Activated CD4-positive, alpha-beta T cell treated with anti-CD3 and anti-CD28 coated beads, Interleukin-2, amount 50 U/mL, for 48 hours (primary cell): Measurements from ENCODE around the gene MICOS13.

Experiments used
- DNase-seq, 2 experiments: peaks; one replicate each; pipeline ENCODE4 v3.0.0-alpha.2; 2020

The MICOS13 gene

GRCh38 chr19:5686647-5687359, 6.5 kb upstream of the MICOS13 start:
- peak; percentile 100 for DNase-seq

DNA sequence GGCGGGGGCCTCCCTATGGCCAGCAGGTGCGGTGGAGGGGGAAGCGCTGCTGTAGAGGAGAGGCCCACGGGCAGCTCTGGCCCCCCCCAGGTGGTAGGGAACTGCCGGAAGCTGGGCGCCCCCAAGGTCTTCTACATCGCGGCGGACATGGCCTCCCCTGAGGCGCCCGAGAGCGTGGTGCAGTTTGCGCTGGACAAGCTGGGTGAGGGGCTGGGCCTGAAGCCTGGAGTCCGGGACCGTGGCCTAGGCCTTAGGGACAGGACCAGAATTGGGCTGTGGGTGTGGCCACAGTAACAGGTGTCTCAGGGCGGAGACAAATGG, 6.0 kb upstream of the MICOS13 start:
- DNase-seq, result no peak

DNA sequence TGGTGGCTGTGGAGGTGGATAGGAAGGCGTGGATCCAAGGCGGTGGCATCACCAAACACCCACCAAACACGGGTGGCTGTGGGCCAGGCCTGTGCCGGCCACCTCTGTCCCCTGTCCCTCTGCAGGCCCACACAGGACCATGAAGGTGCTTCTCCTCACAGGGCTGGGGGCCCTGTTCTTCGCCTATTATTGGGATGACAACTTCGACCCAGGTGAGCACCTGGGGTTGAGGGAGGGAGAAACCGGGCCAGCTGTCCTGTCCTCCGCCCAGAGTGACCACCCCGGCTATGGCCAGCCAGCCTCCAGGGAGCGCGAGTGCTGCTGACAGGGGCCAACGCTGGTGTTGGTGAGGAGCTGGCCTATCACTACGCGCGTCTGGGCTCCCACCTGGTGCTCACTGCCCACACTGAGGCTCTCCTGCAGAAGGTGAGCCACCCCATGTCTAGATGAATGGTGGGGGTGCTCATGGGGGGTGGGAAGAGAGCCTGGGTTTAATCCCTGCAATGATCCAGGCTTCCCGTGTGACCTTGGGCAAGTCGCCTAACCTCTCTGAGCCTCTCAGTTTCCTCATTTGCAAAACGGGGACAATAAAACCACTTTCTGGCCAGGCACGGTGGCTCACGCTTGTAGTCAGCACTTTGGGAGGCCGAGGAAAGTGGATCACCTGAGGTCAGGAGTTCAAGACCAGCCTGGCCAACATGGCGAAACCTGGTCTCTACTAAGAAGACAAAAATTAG, 4.5 kb upstream of the MICOS13 start:
- no peak for DNase-seq

DNA sequence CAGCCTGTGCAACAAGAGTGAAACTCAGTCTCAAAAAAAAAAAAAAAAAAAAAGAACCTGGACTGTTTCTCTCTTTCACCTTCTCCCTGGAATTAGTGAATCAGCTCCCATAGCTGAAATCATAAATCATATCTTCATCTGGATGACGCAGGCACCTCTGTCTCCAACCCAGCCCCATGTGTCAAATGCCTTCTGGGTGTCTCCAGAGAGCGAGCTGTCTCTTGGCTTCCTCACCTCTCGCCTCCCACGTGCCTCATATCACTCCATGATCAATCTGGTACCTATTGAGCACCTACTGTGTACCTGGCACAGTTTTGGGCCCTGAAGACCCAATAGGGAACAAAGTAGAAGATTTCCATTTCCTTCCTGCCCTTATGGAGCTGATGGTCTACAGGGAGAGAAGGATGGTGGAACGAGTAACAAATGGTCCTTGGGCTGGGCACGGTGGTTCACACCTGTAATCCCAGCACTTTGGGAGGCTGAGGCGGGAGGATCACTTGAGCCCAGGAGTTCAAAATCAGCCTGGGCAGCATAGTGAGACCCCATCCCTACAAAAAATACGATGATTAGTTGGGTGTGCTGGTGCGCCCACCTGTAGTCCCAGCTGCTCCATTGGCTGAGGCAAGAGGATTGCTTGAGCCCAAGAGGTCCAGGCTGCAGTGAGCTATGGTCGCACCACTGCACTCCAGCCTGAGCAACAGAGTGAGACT, 3.0 kb upstream of the MICOS13 start:
- DNase-seq, result no peak

- DNase-seq, result no peak
These were observed 1.8 kb upstream of the MICOS13 start for GRCh38 chr19:5682107-5682482.

- DNase-seq, result no peak
These were observed 1.2 kb upstream of the MICOS13 start for GRCh38 chr19:5681391-5682106.

GRCh38 chr19:5680084-5680436, 256 bp downstream of the MICOS13 start:
- no peak for DNase-seq

- DNase-seq, result peak in 1 of 2 experiments; percentile 17
These were observed 830 bp downstream of the MICOS13 start for GRCh38 chr19:5679289-5680083.

- no peak for DNase-seq
These were observed 2.1 kb downstream of the MICOS13 start for GRCh38 chr19:5678071-5678718.

DNA sequence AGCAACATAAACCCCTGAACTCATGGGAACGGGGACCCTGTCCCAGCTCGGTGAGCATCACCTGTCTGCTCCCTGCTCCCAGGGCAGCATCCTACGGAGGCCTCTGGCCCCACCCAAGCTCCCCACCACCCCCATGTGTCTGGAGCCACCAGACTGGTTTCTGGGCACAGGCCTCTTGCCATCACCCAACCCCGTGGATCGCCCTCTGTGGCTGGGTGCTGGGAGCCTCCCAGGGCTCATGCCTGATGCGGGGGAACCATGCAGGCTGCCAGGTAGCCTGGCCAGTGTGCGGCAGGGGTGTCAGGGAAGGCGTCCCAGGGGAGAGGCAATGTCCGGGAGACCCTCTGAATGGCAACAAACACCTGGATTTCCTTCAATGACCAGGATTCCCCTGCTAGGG, 2.7 kb downstream of the MICOS13 start:
- DNase-seq, result no peak

DNA sequence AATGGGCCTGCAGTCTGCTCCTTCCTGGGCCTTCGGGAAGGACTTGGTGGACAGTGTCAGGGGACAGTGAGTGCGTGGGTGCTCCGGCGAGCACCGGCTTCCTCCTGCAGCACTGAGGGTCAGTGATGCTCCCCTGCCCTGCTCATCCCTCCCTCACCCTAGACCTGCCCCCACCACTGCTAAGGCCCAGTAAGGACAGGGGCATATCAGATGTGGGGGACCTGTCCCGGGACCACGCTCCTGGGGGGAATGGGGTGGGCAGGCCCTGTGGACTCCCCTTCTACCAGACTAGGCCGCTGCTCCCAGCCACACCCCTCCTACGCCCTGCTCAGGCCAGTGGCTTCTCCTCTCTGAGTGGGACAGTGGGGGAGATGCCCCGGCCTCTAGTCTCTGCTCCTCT, 3.2 kb downstream of the MICOS13 start:
- DNase-seq, result no peak

- DNase-seq, result no peak
These were observed 3.6 kb downstream of the MICOS13 start for GRCh38 chr19:5676772-5677105.

DNA sequence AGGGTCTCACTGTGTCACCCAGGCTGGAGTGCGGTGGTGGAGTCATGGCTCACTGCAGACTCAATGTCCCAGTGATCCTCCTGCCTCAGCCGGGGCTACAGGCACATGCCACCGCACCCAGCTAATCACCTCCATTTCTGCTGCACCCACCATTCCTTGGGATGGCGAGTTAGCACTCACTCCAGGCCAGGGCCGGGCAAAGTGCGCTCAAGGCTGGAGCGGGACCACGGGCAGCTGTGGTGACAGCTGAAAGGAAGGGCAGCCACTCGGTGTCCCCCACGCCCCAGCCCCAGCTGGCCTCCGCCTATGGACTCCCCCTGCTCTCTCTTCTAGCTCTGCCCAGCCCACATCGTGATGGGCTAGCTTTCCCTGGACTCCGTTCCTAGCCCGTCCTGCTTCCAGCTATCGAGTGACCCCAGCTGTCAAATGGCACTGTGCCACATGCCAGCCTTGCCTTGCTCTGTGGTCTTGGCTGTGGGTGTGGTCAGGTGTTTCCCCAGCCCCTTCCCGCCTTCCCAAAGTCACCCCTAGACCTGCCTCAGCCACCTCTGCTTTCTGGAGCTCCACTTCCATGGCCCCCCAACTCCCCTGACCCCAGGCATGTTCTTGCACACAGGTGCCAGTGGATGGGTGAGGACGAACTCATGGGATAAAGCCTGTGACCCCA, 4.1 kb downstream of the MICOS13 start:
- no peak for DNase-seq

GRCh38 chr19:5674714-5675113, 5.6 kb downstream of the MICOS13 start:
- no peak for DNase-seq

- DNase-seq, result no peak
These were observed 6.6 kb downstream of the MICOS13 start for GRCh38 chr19:5673752-5674151.

GRCh38 chr19:5672708-5673459, 7.4 kb downstream of the MICOS13 start:
- no peak for DNase-seq

GRCh38 chr19:5671600-5671999, 8.7 kb downstream of the MICOS13 start:
- DNase-seq, result no peak

- DNase-seq, result no peak
These were observed 11.1 kb downstream of the MICOS13 start for GRCh38 chr19:5669212-5669611.

- no peak for DNase-seq
These were observed 12.5 kb downstream of the MICOS13 start for GRCh38 chr19:5667751-5668271.

DNA sequence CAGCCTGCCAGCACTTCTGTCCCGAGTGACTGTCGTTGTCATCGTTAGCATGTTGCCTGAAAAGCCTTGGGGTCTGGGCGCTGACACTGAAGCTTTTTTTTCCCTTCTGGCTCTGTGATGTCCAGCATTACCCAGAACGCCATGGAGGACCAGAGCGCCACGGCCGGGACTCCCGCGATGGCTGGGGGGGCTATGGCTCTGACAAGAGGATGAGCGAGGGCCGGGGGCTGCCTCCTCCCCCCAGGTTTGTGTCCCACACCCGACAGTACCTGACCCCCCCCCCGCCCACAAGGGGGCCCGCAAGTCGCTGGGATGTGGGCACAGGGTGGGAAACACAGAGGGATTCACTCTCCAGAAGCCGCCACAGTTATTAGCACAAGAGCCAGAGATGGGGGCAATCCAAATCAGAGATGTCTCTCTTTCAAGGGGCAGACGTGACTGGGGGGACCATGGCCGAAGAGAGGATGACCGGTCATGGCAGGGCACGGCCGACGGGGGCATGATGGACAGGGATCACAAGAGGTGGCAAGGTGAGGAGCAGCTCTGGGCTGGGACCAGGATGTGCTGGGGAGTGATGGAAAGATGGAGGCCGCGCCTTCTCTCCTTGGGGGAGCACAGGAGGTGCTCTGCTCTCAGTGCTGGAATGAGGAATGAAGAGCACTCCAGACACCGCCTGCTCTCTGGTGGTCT, 13.2 kb downstream of the MICOS13 start:
- no peak for DNase-seq
